ENCODE results near the gene PPP1R12B. TPM values are rescaled to one million over a fixed set of nuclear protein-coding genes. Genes with fewer than 3 reads are reported as not detected.
"Not testable (repeated sequence)": the region's sequence is repeated elsewhere in the genome, so short reads cannot be mapped to it uniquely, and the experiment has no call there.

The PPP1R12B gene
- total RNA-seq, 2 donors from 2014 or later, result 18.2 to 33.0 TPM

DNA sequence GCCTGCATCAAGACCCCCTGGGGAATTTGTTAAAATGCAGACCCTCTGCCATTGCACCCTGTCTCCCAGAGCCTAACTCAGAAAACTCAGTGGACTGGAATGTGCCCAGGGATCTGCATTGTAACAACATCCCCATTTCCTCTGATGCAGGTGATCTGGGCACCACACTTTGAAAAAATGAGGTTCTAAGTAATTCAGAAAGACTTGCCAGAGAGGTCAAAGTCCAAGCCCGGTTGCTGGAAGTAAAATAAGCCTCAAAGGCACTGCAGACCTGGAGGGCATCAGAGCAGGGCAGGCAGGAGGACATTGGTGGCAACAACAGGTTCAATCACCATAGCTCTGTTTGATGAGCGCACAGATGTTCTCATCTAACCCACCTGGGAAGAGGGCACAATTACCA lies 271.0 kb downstream of the PPP1R12B start:
- no peaks in the 10 kb centered on the region for H3K36me3 ChIP-seq (replicated peaks in 1 of 2; ENCODE audit: insufficient read depth in 1 of 2, low read depth in 2 of 2)
- intact Hi-C loops (cut with DNase I), result no loop called here
- DNase-seq, result peak; percentile 30 to 66 (median 50)
- H3K9me3 ChIP-seq, result no peaks in the 10 kb centered on the region
- peak overlapping the region in 1 of 4 donors; percentile 30 for H3K27ac ChIP-seq
- peak; percentile 36 for ATAC-seq
- H3K4me3 ChIP-seq, result no peak overlapping the region
- WGBS, 2 donors, result 56 to 62% methylated on average over 2 of the region's 2 CpGs
- H3K4me1 ChIP-seq, result peaks cover 15% of the 10 kb centered on the region
- no peaks in the 10 kb centered on the region for H3K27me3 ChIP-seq
- TF ChIP-seq POLR2A (IDR thresholded peaks at IDR 0.05) (no peak), CTCF (IDR thresholded peaks at IDR 0.05) (no peak)

DNA sequence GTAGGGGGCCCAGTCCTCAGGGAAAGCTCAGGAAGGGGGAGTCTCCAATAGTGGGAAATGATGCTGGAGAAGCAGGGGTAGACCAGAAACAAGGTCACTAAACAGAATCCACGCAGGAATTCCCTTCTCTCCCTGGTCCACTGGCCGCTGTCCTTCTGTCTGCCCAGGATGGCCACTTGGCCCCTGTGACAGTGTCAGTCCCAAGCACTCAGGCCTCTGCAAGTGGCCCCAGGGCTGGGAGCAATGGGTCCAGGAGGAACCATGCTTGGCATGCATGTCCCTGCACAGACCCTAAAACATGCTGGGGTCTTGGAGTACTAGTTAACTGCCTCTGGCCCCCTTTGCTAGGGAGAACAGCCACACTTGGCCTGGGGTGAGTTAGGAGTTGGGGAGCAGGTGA lies 271.5 kb downstream of the PPP1R12B start:
- H3K27ac ChIP-seq; H3K27me3 ChIP-seq; H3K4me3 ChIP-seq; intact Hi-C loops (cut with DNase I); H3K9me3 ChIP-seq; ATAC-seq; DNase-seq; H3K36me3 ChIP-seq (replicated peaks in 1 of 2; ENCODE audit: insufficient read depth in 1 of 2, low read depth in 2 of 2): not testable (repeated sequence)
- 90 to 100% methylated on average over 2 of the region's 2 CpGs for WGBS, 2 donors
- peaks cover 15% of the 10 kb centered on the region for H3K4me1 ChIP-seq

- no peak overlapping the region for H3K4me3 ChIP-seq
- no peak for TF ChIP-seq CTCF (IDR thresholded peaks at IDR 0.05)
- WGBS, 2 donors, result 88 to 100% methylated on average over 1 to 3 of the region's 3 CpGs
- no peaks in the 10 kb centered on the region for H3K27me3 ChIP-seq
- H3K9me3 ChIP-seq, result no peaks in the 10 kb centered on the region
- intact Hi-C loops (cut with DNase I), result no loop called here
- peaks cover 18% of the 10 kb centered on the region for H3K4me1 ChIP-seq
- H3K36me3 ChIP-seq (replicated peaks in 1 of 2; ENCODE audit: insufficient read depth in 1 of 2, low read depth in 2 of 2), result no peaks in the 10 kb centered on the region
- no peak for DNase-seq
- no peak overlapping the region for H3K27ac ChIP-seq
- no peak for ATAC-seq
Measured at GRCh38 chr1:202621446-202621845, 272.9 kb downstream of the PPP1R12B start.

DNA sequence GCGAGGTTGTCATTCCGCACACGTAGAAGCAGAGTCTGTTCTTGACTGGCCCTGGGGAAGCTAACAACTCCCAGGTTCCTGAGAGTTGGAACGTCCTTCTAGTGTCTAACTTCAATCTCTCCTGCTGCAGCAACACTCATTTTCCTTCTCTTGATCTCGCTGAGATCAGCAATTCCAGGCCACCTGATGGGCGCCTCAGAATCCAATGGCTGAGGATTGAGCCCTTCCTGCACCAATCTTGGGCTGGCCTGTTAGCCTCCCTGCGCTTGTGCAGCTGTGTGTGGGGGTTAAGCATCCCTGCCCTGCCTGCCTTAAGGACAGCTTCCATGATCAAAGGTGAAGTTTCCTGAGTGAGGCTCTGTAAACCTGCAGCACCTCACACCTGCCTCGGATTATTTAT lies 273.9 kb downstream of the PPP1R12B start:
- ATAC-seq, result no peak
- Histone ChIP-seq H3K9me3 (no peaks in the 10 kb centered on the region), H3K4me3 (no peak overlapping the region), H3K36me3 (replicated peaks in 1 of 2; ENCODE audit: insufficient read depth in 1 of 2, low read depth in 2 of 2) (no peaks in the 10 kb centered on the region), H3K4me1 (peaks cover 18% of the 10 kb centered on the region), H3K27me3 (no peaks in the 10 kb centered on the region), H3K27ac (no peak overlapping the region)
- intact Hi-C loops (cut with DNase I), result no loop called here
- DNase-seq, result no peak
- TF ChIP-seq POLR2A (IDR thresholded peaks at IDR 0.05), result no peak
- no peak for TF ChIP-seq CTCF (IDR thresholded peaks at IDR 0.05)
- WGBS, 2 donors, result 88 to 93% methylated on average over 8 of the region's 8 CpGs

DNA sequence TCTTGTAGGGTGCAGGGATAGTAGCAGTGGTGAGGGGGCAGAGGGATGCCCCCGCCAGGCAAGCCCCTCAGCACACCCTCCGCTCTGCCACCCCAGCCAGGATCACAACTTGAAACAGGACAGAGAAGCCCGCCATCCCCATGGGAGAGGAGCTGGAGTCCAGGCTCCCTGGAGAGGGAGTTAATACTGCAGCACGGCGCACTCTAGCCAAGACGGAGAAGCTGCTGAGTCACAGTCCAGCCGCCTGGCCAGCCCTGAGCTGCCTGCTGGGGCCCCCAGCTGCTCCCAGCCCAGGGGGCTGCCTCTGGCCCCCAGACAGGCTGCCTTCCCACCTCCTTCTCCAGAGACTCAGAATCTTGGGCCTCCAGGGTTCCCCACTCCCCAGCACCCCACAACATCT lies 274.6 kb downstream of the PPP1R12B start:
- no peak for DNase-seq
- Histone ChIP-seq H3K4me3 (no peak overlapping the region), H3K27me3 (no peaks in the 10 kb centered on the region), H3K4me1 (peaks cover 18% of the 10 kb centered on the region), H3K9me3 (no peaks in the 10 kb centered on the region), H3K27ac (no peak overlapping the region), H3K36me3 (replicated peaks in 1 of 2; ENCODE audit: insufficient read depth in 1 of 2, low read depth in 2 of 2) (no peaks in the 10 kb centered on the region)
- 62% methylated on average over 7 of the region's 7 CpGs; no CpG with 5 or more reads in 1 of the 2 donors for WGBS, 2 donors
- intact Hi-C loops (cut with DNase I), result no loop called here
- ATAC-seq, result no peak
- TF ChIP-seq CTCF (IDR thresholded peaks at IDR 0.05) (no peak), POLR2A (IDR thresholded peaks at IDR 0.05) (no peak)

GRCh38 chr1:202623476-202623875 lies 275.0 kb downstream of the PPP1R12B start:
- intact Hi-C loops (cut with DNase I); H3K9me3 ChIP-seq; H3K4me3 ChIP-seq; DNase-seq; H3K36me3 ChIP-seq (replicated peaks in 1 of 2; ENCODE audit: insufficient read depth in 1 of 2, low read depth in 2 of 2); H3K27ac ChIP-seq; H3K27me3 ChIP-seq; ATAC-seq: not testable (repeated sequence)
- peaks cover 16% of the 10 kb centered on the region for H3K4me1 ChIP-seq
- WGBS, 2 donors, result 58 to 63% methylated on average over 11 to 12 of the region's 12 CpGs

Data from body of pancreas (tissue), 4 donors.